IMR-90 (cell line): ENCODE measurements around the gene RASSF5. TPM values are rescaled to one million over a fixed set of nuclear protein-coding genes. Genes with fewer than 3 reads are reported as not detected.

Experiments
- ATAC-seq: fragments of 200-7000 bp; cut with Tn5 transposase; 2 replicates; pipeline ENCODE4 v1.9.1; 2020; ENCODE audit warnings: low read depth, mild to moderate bottlenecking, moderate library complexity
- BruUV-seq: library from RNA; stranded (reverse); fragments of 400-500 nt; replicated peaks from 2 replicates; lab custom pipeline; 2021; lab: Mats Ljungman, UMichigan
- CTCF ChIA-PET: fragments of 300-600 bp; formaldehyde crosslinking; extraction: SDS; loops from one replicate; lab custom pipeline; 2021; ENCODE audit warnings: antibody characterized with exemption; lab: Yijun Ruan, JAX
- POLR2A ChIA-PET: fragments of 300-600 bp; sonication (Branson Sonifier 250); formaldehyde crosslinking; loops from one replicate; lab custom pipeline; 2022; ENCODE audit warnings: antibody characterized with exemption; ENCODE audit not compliant: unreplicated experiment; lab: Charles Lee
- DNase-seq: peaks from one replicate; pipeline ENCODE4 v3.0.0; 2013
- H2AFZ ChIP-seq: replicated peaks from 2 replicates; pipeline ENCODE3; 2013; ENCODE audit warnings: low read length, mild to moderate bottlenecking; ENCODE audit not compliant: poor library complexity
- H2AK5ac ChIP-seq: 2 replicates; pipeline ENCODE4 v1.6.1; 2013; ENCODE audit warnings: low read depth, low read length, inconsistent platforms
- H2AK9ac ChIP-seq: replicated peaks from 2 replicates; pipeline ENCODE3; 2013; ENCODE audit warnings: mild to moderate bottlenecking, low read depth, low read length, moderate library complexity; ENCODE audit not compliant: poor library complexity
- H2BK120ac ChIP-seq: 2 replicates; pipeline ENCODE4 v1.6.1; 2013; ENCODE audit warnings: low read depth, low read length, inconsistent platforms
- H2BK15ac ChIP-seq: 3 replicates; pipeline ENCODE4 v1.6.1; 2013; ENCODE audit warnings: low read depth, low read length, inconsistent platforms
- H2BK20ac ChIP-seq: 2 replicates; pipeline ENCODE4 v1.6.1; 2013; ENCODE audit warnings: low read depth, mild to moderate bottlenecking, inconsistent platforms, low read length, moderate library complexity
- H2BK5ac ChIP-seq: 2 replicates; pipeline ENCODE4 v1.6.1; 2013; ENCODE audit warnings: mild to moderate bottlenecking, low read depth, low read length, inconsistent platforms; ENCODE audit not compliant: poor library complexity, severe bottlenecking
- H3K14ac ChIP-seq: replicated peaks from 2 replicates; pipeline ENCODE4 v1.6.1; 2013; ENCODE audit warnings: low read depth, low read length, inconsistent platforms
- H3K18ac ChIP-seq: 2 replicates; pipeline ENCODE4 v1.6.1; 2013; ENCODE audit warnings: low read depth, low read length, control low read depth
- H3K23ac ChIP-seq: 2 replicates; pipeline ENCODE4 v1.6.1; 2013; ENCODE audit warnings: low read depth, low read length, inconsistent platforms
- H3K27ac ChIP-seq: 2 replicates; pipeline ENCODE4 v1.5.1; 2013; ENCODE audit warnings: mild to moderate bottlenecking, control low read depth, low read length; ENCODE audit not compliant: insufficient read depth
- H3K27me3 ChIP-seq: 2 replicates; pipeline ENCODE4 v1.6.1; 2013; ENCODE audit warnings: low read length; ENCODE audit not compliant: control insufficient read depth, insufficient read depth
- H3K36me3 ChIP-seq: 2 replicates; pipeline ENCODE4 v1.6.1; 2013; ENCODE audit warnings: low read length, mixed read lengths; ENCODE audit not compliant: control insufficient read depth, insufficient read depth
- H3K4ac ChIP-seq: 2 replicates; pipeline ENCODE4 v1.6.1; 2013; ENCODE audit warnings: low read depth, low read length, inconsistent platforms
- H3K4me1 ChIP-seq: 2 replicates; pipeline ENCODE4 v1.6.1; 2013; ENCODE audit warnings: low read length, mixed read lengths; ENCODE audit not compliant: control insufficient read depth, insufficient read depth
- H3K4me2 ChIP-seq: 2 replicates; pipeline ENCODE4 v1.6.1; 2013; ENCODE audit warnings: low read depth, mild to moderate bottlenecking, control low read depth, low read length, moderate library complexity
- H3K4me3 ChIP-seq: 2 replicates; pipeline ENCODE4 v1.5.1; 2013; ENCODE audit warnings: low read depth, mild to moderate bottlenecking, control low read depth, low read length, moderate library complexity; ENCODE audit not compliant: insufficient read depth
- H3K56ac ChIP-seq: 2 replicates; pipeline ENCODE4 v1.6.1; 2013; ENCODE audit warnings: low read length, inconsistent platforms; ENCODE audit not compliant: insufficient read depth; ENCODE audit errors: extremely low read depth
- H3K79me1 ChIP-seq, 2 experiments: 2 replicates each; pipeline ENCODE4 v1.6.1; 2013; ENCODE audit warnings: low read length in 2 of 2, inconsistent platforms in 1 of 2, low read depth in 1 of 2
- H3K9ac ChIP-seq: 2 replicates; pipeline ENCODE4 v1.6.1; 2013; ENCODE audit warnings: low read depth, low read length, control low read depth
- H3K9me1 ChIP-seq: 2 replicates; pipeline ENCODE4 v1.6.1; 2013; ENCODE audit warnings: low read length, inconsistent platforms; ENCODE audit not compliant: insufficient read depth
- H3K9me3 ChIP-seq: 2 replicates; pipeline ENCODE4 v1.6.1; 2013; ENCODE audit warnings: low read length; ENCODE audit not compliant: control insufficient read depth, insufficient read depth
- H4K20me1 ChIP-seq: 2 replicates; pipeline ENCODE4 v1.6.1; 2013; ENCODE audit warnings: low read length, inconsistent platforms; ENCODE audit not compliant: insufficient read depth
- H4K5ac ChIP-seq: 2 replicates; pipeline ENCODE4 v1.6.1; 2013; ENCODE audit warnings: mild to moderate bottlenecking, low read depth, low read length, control low read depth
- H4K8ac ChIP-seq, 2 experiments: 2 replicates each; pipeline ENCODE4 v1.6.1; 2013; ENCODE audit warnings: low read depth in 2 of 2, low read length in 2 of 2, control low read depth in 1 of 2, inconsistent platforms in 1 of 2
- H4K91ac ChIP-seq: 2 replicates; pipeline ENCODE4 v1.6.1; 2013; ENCODE audit warnings: low read depth, low read length, inconsistent platforms; ENCODE audit not compliant: insufficient read depth
- BHLHE40 ChIP-seq: fragments of 150-350 bp; IDR thresholded peaks from 2 replicates; pipeline ENCODE4 v1.6.1; 2016; ENCODE audit warnings: mild to moderate bottlenecking, low read depth, low read length
- CEBPB ChIP-seq: IDR thresholded peaks from 2 replicates; pipeline ENCODE4 v1.6.1; 2012; ENCODE audit warnings: low read depth, low read length, improper control_type of control experiment
- CTCF ChIP-seq: conservative IDR thresholded peaks from 2 replicates; pipeline ENCODE4 v1.5.1; 2012; ENCODE audit warnings: mild to moderate bottlenecking, low read depth, low read length, improper control_type of control experiment
- ELK1 ChIP-seq: fragments of 150-350 bp; IDR thresholded peaks from 2 replicates; pipeline ENCODE4 v1.6.1; 2016; ENCODE audit warnings: low read depth, mild to moderate bottlenecking, low read length, moderate library complexity, borderline replicate concordance
- FOS ChIP-seq: fragments of 150-350 bp; IDR thresholded peaks from 2 replicates; pipeline ENCODE4 v1.6.1; 2016; ENCODE audit warnings: low read depth, low read length
- MAFK ChIP-seq: IDR thresholded peaks from 2 replicates; pipeline ENCODE4 v1.6.1; 2012; ENCODE audit warnings: low read depth, low read length, improper control_type of control experiment
- MXI1 ChIP-seq: IDR thresholded peaks from 2 replicates; pipeline ENCODE4 v1.6.1; 2012; ENCODE audit warnings: low read depth, mild to moderate bottlenecking, low read length, moderate library complexity, borderline replicate concordance
- NFE2L2 ChIP-seq: fragments of 150-350 bp; IDR thresholded peaks from 2 replicates; pipeline ENCODE4 v1.6.1; 2016; ENCODE audit warnings: low read depth, mild to moderate bottlenecking, low read length
- POLR2A ChIP-seq: IDR thresholded peaks from 2 replicates; pipeline ENCODE4 v1.6.1; 2012; ENCODE audit warnings: mild to moderate bottlenecking, low read depth, low read length
- RAD21 ChIP-seq: IDR thresholded peaks from 2 replicates; pipeline ENCODE4 v1.6.1; 2012; ENCODE audit warnings: low read length, improper control_type of control experiment
- RCOR1 ChIP-seq: IDR thresholded peaks from 2 replicates; pipeline ENCODE4 v1.6.1; 2012; ENCODE audit warnings: mild to moderate bottlenecking, low read length, improper control_type of control experiment; ENCODE audit not compliant: insufficient replicate concordance
- RFX5 ChIP-seq: IDR thresholded peaks from 2 replicates; pipeline ENCODE4 v1.8.0; 2012; ENCODE audit warnings: low read depth, mild to moderate bottlenecking, low read length, moderate library complexity
- SMC3 ChIP-seq: fragments of 150-350 bp; IDR thresholded peaks from 2 replicates; pipeline ENCODE4 v1.6.1; 2016; ENCODE audit warnings: low read depth, mild to moderate bottlenecking, antibody characterized with exemption, low read length, moderate library complexity
- USF2 ChIP-seq: fragments of 150-350 bp; IDR thresholded peaks from 2 replicates; pipeline ENCODE4 v1.6.1; 2017; ENCODE audit warnings: mild to moderate bottlenecking, antibody characterized with exemption, low read length, low read depth
- WGBS, 2 experiments: methylation state at CpG; one replicate each; pipeline versions ENCODE4 v1.1.5 to v1.1.7; 2013; ENCODE audit warnings: missing lambda C conversion rate in 2 of 2; ENCODE audit not compliant: insufficient read length in 1 of 2; ENCODE audit errors: extremely low coverage in 2 of 2; 5-methylcytosine and 5-hydroxymethylcytosine counted together
- dilution Hi-C: fragments of 300-500 bp; cut with HindIII; formaldehyde crosslinking; loops from one replicate; pipeline ENCODE4 v1.14.3; 2018; ENCODE audit warnings: low sequenced_read_pairs; ENCODE audit not compliant: unreplicated experiment
- in situ Hi-C: fragments of 300-500 bp; cut with MboI; formaldehyde crosslinking; loops from 3 replicates; pipeline ENCODE4 v1.14.3; 2019; ENCODE audit warnings: low sequenced_read_pairs, inconsistent platforms, mixed read lengths
- intact Hi-C: fragments of 100-400 bp; cut with micrococcal nuclease; formaldehyde crosslinking; loops from 2 replicates; pipeline ENCODE4 v1.10.0; 2022
- polyA plus RNA-seq, 3 experiments: library from polyadenylated mRNA; depleted of rRNA; stranded (reverse); fragments of >200 nt; gene quantifications; 2 replicates each; pipeline ENCODE4 v1.2.3, GENCODE V29; 2012; ENCODE audit warnings: low replicate concordance in 1 of 3
- total RNA-seq: library from RNA; depleted of rRNA; stranded (reverse); fragments of >200 nt; gene quantifications from 2 replicates; pipeline ENCODE4 v1.2.3, GENCODE V29; 2012

Gene RASSF5
- total and polyA plus RNA-seq, 2 of the 4 experiments (the other 2 are of a cell fraction): 0.18 to 1.1 TPM

DNA sequence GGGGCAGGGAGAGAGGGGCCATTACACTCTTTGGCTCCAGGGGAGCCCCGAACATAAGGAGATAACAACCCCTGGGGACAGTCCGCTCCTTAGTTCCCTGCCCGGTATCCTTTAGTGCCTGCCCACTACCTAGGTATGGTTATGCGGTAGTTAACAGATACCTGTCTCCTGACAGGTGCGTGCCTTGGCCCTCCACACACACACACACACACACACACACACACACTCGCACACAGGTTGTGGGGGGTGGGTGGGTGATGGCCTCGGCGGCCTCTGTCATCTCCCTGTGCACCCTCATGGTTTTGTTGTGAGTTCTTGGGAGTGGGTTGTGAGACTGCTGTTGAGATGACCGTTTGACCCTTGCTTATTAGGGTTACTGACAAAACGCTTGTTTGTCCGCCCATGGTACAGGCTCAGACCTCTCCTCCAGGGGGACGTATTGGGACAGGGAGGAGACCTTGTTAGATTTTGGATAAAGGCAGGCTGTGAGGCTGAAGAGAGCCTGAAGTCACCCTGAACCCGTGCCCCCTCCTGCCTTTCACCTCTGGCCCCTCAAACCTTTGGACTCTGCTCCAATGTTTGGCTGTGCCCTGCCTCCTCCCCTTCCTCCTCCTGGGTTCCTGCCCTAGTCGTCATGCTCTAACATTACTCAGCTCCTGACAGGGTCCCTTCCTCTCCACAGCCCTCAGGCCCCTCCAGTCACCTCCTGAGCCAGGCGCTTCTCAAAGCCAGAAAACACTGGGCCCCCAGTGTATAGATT lies 979 bp downstream of the RASSF5 start:
- Histone ChIP-seq H4K8ac (no peak overlapping the region; a peak in 1 of 4 replicates), H3K79me1 (peaks cover 0 to 6% of the 10 kb centered on the region in 2 experiments; a peak in 1 of 4 replicates), H4K20me1 (0 out of 2 replicates have a peak, but pooled peaks cover 3% of the 10 kb centered on the region), H3K4me1 (peaks cover 23% of the 10 kb centered on the region), H3K4me2 (peak overlapping the region; percentile 49), H3K9me3 (no peaks in the 10 kb centered on the region), H3K56ac (no peak overlapping the region), H2BK20ac (no peak overlapping the region), H3K4ac (peak overlapping the region; percentile 68), H2AK5ac (peak overlapping the region; percentile 57), H3K9me1 (peaks cover 12% of the 10 kb centered on the region), H3K18ac (no peak overlapping the region), H2AK9ac (no peak overlapping the region), H3K14ac (0 out of 2 replicates have a peak overlapping the region, but pooled peaks have one; percentile 24), H3K27ac (no peak overlapping the region; the same call in 1 of the 2 replicates), H4K5ac (no peak overlapping the region), H4K91ac (no peak overlapping the region; the same call in 1 of the 2 replicates), H2BK15ac (no peak overlapping the region; the same call in 2 of the 3 replicates), H3K4me3 (peak overlapping the region; percentile 58), H3K27me3 (no peaks in the 10 kb centered on the region), H2AFZ (peak overlapping the region; percentile 90), H3K9ac (no peak overlapping the region), H3K36me3 (no peaks in the 10 kb centered on the region), H3K23ac (peak overlapping the region; percentile 27), H2BK120ac (peak overlapping the region; percentile 49; the same call in 1 of the 2 replicates), H2BK5ac (no peak overlapping the region)
- dilution Hi-C loops (no loop called here), intact Hi-C loops (no loop called here), in situ Hi-C loops (no loop called here)
- CTCF ChIA-PET: interaction anchor here (1.1 kb wide), 1 partner anchor 14 kb away, joined by 3 read pairs; no protein-coding TSS in a partner anchor
- POLR2A ChIA-PET: no interaction called here
- ATAC-seq: no peak
- WGBS, 2 experiments: 40% methylated on average over 1 of the region's 15 CpGs; no CpG with 5 or more reads in 1 of the 2 experiments
- no TSS peak for BruUV-seq
- no peak for DNase-seq
- TF ChIP-seq RAD21 (no peak), ELK1 (no peak), FOS (no peak), CEBPB (no peak), BHLHE40 (no peak), RFX5 (no peak), NFE2L2 (no peak), POLR2A (no peak), RCOR1 (no peak), CTCF (no peak), SMC3 (no peak), MXI1 (no peak), MAFK (no peak), USF2 (no peak)
